ENCODE measurements around the gene DOCK3.
"Not testable (repeated sequence)": the region's sequence is repeated elsewhere in the genome, so short reads cannot be mapped to it uniquely, and the experiment has no call there.

Gene DOCK3

GRCh38 chr3:50873376-50874157 lies 198.8 kb downstream of the DOCK3 start:
- Histone ChIP-seq H3K4me2 (ENCODE audit: low read length) (peak overlapping the region; percentile 62), H3K4me1 (ENCODE audit: low read length) (peaks cover 38% of the 10 kb centered on the region), H3K9ac (ENCODE audit: low read length) (peak overlapping the region; percentile 69), H4K20me1 (ENCODE audit: insufficient read depth, low read length) (no peaks in the 10 kb centered on the region), H3K79me2 (ENCODE audit: low read length) (no peaks in the 10 kb centered on the region), H3K27ac (ENCODE audit: low read length) (peak overlapping the region; percentile 95), H3K4me3 (ENCODE audit: low read length) (peak overlapping the region; percentile 49), H3K9me3 (ENCODE audit: insufficient read depth, low read length) (peaks cover 9% of the 10 kb centered on the region; the same call in 1 of the 2 replicates), H2AFZ (ENCODE audit: low read depth, low read length) (peak overlapping the region; percentile 61), H3K36me3 (replicated peaks; ENCODE audit: low read depth, low read length) (peaks cover 11% of the 10 kb centered on the region), H3K27me3 (ENCODE audit: low read depth, low read length) (no peaks in the 10 kb centered on the region)
- TF ChIP-seq CTCF (IDR thresholded peaks at IDR 0.05; ENCODE audit: low read depth, low read length) (no peak), EZH2phosphoT487 (IDR thresholded peaks at IDR 0.05; ENCODE audit: low read depth) (no peak)

- H3K4me1 ChIP-seq (ENCODE audit: low read length): peaks cover 32% of the 10 kb centered on the region
- not testable (repeated sequence) for H3K9me3 ChIP-seq (ENCODE audit: insufficient read depth, low read length); H3K4me3 ChIP-seq (ENCODE audit: low read length); H3K9ac ChIP-seq (ENCODE audit: low read length); H3K27me3 ChIP-seq (ENCODE audit: low read depth, low read length); H3K27ac ChIP-seq (ENCODE audit: low read length); H3K79me2 ChIP-seq (ENCODE audit: low read length); H3K4me2 ChIP-seq (ENCODE audit: low read length); H4K20me1 ChIP-seq (ENCODE audit: insufficient read depth, low read length); H2AFZ ChIP-seq (ENCODE audit: low read depth, low read length)
- H3K36me3 ChIP-seq (replicated peaks; ENCODE audit: low read depth, low read length): peaks cover 11% of the 10 kb centered on the region
Observed at GRCh38 chr3:50874876-50875275, 200.1 kb downstream of the DOCK3 start.

GRCh38 chr3:50876947-50877346 lies 202.2 kb downstream of the DOCK3 start:
- H3K79me2 ChIP-seq (ENCODE audit: low read length): no peaks in the 10 kb centered on the region
- no peak overlapping the region for H3K27ac ChIP-seq (ENCODE audit: low read length)
- H4K20me1 ChIP-seq (ENCODE audit: insufficient read depth, low read length): no peaks in the 10 kb centered on the region
- peaks cover 5% of the 10 kb centered on the region for H3K36me3 ChIP-seq (replicated peaks; ENCODE audit: low read depth, low read length)
- H3K9ac ChIP-seq (ENCODE audit: low read length): no peak overlapping the region
- TF ChIP-seq EZH2phosphoT487 (IDR thresholded peaks at IDR 0.05; ENCODE audit: low read depth) (no peak), CTCF (IDR thresholded peaks at IDR 0.05; ENCODE audit: low read depth, low read length) (no peak)
- H3K27me3 ChIP-seq (ENCODE audit: low read depth, low read length): no peaks in the 10 kb centered on the region
- H3K4me1 ChIP-seq (ENCODE audit: low read length): peaks cover 28% of the 10 kb centered on the region
- H3K4me3 ChIP-seq (ENCODE audit: low read length): no peak overlapping the region
- peaks cover 2% of the 10 kb centered on the region; the same call in 1 of the 2 replicates for H3K9me3 ChIP-seq (ENCODE audit: insufficient read depth, low read length)
- H2AFZ ChIP-seq (ENCODE audit: low read depth, low read length): no peak overlapping the region
- no peak overlapping the region for H3K4me2 ChIP-seq (ENCODE audit: low read length)

GRCh38 chr3:50882733-50883132 lies 208.0 kb downstream of the DOCK3 start:
- H3K27me3 ChIP-seq (ENCODE audit: low read depth, low read length); H3K4me2 ChIP-seq (ENCODE audit: low read length); H3K79me2 ChIP-seq (ENCODE audit: low read length); H3K4me3 ChIP-seq (ENCODE audit: low read length); H2AFZ ChIP-seq (ENCODE audit: low read depth, low read length); H3K9ac ChIP-seq (ENCODE audit: low read length); H3K36me3 ChIP-seq (replicated peaks; ENCODE audit: low read depth, low read length); H4K20me1 ChIP-seq (ENCODE audit: insufficient read depth, low read length); H3K9me3 ChIP-seq (ENCODE audit: insufficient read depth, low read length); H3K27ac ChIP-seq (ENCODE audit: low read length): not testable (repeated sequence)
- peaks cover 12% of the 10 kb centered on the region; the same call in 1 of the 2 replicates for H3K4me1 ChIP-seq (ENCODE audit: low read length)

GRCh38 chr3:50883755-50884154 lies 209.0 kb downstream of the DOCK3 start:
- H3K27ac ChIP-seq (ENCODE audit: low read length): no peak overlapping the region
- H3K9ac ChIP-seq (ENCODE audit: low read length): no peak overlapping the region
- H2AFZ ChIP-seq (ENCODE audit: low read depth, low read length): no peak overlapping the region
- H3K79me2 ChIP-seq (ENCODE audit: low read length): no peaks in the 10 kb centered on the region
- no peak overlapping the region for H3K4me3 ChIP-seq (ENCODE audit: low read length)
- TF ChIP-seq CTCF (IDR thresholded peaks at IDR 0.05; ENCODE audit: low read depth, low read length): no peak
- peaks cover 12% of the 10 kb centered on the region; the same call in 1 of the 2 replicates for H3K4me1 ChIP-seq (ENCODE audit: low read length)
- no peaks in the 10 kb centered on the region for H3K36me3 ChIP-seq (replicated peaks; ENCODE audit: low read depth, low read length)
- no peaks in the 10 kb centered on the region for H3K27me3 ChIP-seq (ENCODE audit: low read depth, low read length)
- H4K20me1 ChIP-seq (ENCODE audit: insufficient read depth, low read length): no peaks in the 10 kb centered on the region
- no peaks in the 10 kb centered on the region for H3K9me3 ChIP-seq (ENCODE audit: insufficient read depth, low read length)
- no peak overlapping the region for H3K4me2 ChIP-seq (ENCODE audit: low read length)
